Glutamatergic neuron (in vitro differentiated cells): ENCODE results near the gene TLR9. TPM values are rescaled to one million over a fixed set of nuclear protein-coding genes. Genes with fewer than 3 reads are reported as not detected.

Experiments used
- DNase-seq: peaks from one replicate; pipeline ENCODE4 v3.0.0; 2022
- H3K27ac Mint-ChIP-seq: one replicate; pipeline ENCODE4 v1.8.0; 2020; ENCODE audit warnings: mild to moderate bottlenecking, mixed read lengths, inconsistent platforms; ENCODE audit not compliant: unreplicated experiment
- H3K27me3 Mint-ChIP-seq: one replicate; pipeline ENCODE4 v1.8.0; 2020; ENCODE audit warnings: mild to moderate bottlenecking, moderate library complexity, mixed read lengths, inconsistent platforms; ENCODE audit not compliant: unreplicated experiment
- H3K36me3 Mint-ChIP-seq: one replicate; pipeline ENCODE4 v1.8.0; 2020; ENCODE audit warnings: mild to moderate bottlenecking, mixed read lengths, inconsistent platforms; ENCODE audit not compliant: unreplicated experiment
- H3K4me1 Mint-ChIP-seq: one replicate; pipeline ENCODE4 v1.8.0; 2020; ENCODE audit warnings: mild to moderate bottlenecking, low read depth, mixed read lengths, inconsistent platforms; ENCODE audit not compliant: unreplicated experiment
- H3K4me3 Mint-ChIP-seq: one replicate; pipeline ENCODE4 v1.8.0; 2020; ENCODE audit warnings: mild to moderate bottlenecking, mixed read lengths, inconsistent platforms; ENCODE audit not compliant: unreplicated experiment
- H3K9me3 Mint-ChIP-seq: one replicate; pipeline ENCODE4 v1.8.0; 2020; ENCODE audit warnings: mild to moderate bottlenecking, moderate library complexity, mixed read lengths, inconsistent platforms; ENCODE audit not compliant: unreplicated experiment
- total RNA-seq: library from RNA; stranded (reverse); fragmentation: NEBNext Ultra II Directional; extraction: Animal tissue kit (Norgen Biotek cat#: 25700); gene quantifications from one replicate; pipeline ENCODE4 v1.2.1, GENCODE V29; 2021; ENCODE audit not compliant: unreplicated experiment
- TF ChIP-seq, protein P1 (sequence below): fragments of 200-600 bp; sonication (generic); IDR thresholded peaks from one replicate; pipeline ENCODE4 v1.5.0; 2021; ENCODE audit not compliant: partially characterized antibody, unreplicated experiment

Gene TLR9
- total RNA-seq, 1 donor from 2014 or later, result 0.37 TPM

GRCh38 chr3:52221563-52222318, 3.7 kb downstream of the TLR9 start:
- peaks cover 11% of the 10 kb centered on the region for H3K27me3 Mint-ChIP-seq
- H3K9me3 Mint-ChIP-seq, result peaks cover 3% of the 10 kb centered on the region
- TF ChIP-seq, protein P1, sequence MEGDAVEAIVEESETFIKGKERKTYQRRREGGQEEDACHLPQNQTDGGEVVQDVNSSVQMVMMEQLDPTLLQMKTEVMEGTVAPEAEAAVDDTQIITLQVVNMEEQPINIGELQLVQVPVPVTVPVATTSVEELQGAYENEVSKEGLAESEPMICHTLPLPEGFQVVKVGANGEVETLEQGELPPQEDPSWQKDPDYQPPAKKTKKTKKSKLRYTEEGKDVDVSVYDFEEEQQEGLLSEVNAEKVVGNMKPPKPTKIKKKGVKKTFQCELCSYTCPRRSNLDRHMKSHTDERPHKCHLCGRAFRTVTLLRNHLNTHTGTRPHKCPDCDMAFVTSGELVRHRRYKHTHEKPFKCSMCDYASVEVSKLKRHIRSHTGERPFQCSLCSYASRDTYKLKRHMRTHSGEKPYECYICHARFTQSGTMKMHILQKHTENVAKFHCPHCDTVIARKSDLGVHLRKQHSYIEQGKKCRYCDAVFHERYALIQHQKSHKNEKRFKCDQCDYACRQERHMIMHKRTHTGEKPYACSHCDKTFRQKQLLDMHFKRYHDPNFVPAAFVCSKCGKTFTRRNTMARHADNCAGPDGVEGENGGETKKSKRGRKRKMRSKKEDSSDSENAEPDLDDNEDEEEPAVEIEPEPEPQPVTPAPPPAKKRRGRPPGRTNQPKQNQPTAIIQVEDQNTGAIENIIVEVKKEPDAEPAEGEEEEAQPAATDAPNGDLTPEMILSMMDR, result no peak
- no peak for DNase-seq
- peaks cover 4% of the 10 kb centered on the region for H3K4me1 Mint-ChIP-seq
- no peak overlapping the region for H3K27ac Mint-ChIP-seq
- H3K4me3 Mint-ChIP-seq, result no peak overlapping the region
- no peaks in the 10 kb centered on the region for H3K36me3 Mint-ChIP-seq

DNA sequence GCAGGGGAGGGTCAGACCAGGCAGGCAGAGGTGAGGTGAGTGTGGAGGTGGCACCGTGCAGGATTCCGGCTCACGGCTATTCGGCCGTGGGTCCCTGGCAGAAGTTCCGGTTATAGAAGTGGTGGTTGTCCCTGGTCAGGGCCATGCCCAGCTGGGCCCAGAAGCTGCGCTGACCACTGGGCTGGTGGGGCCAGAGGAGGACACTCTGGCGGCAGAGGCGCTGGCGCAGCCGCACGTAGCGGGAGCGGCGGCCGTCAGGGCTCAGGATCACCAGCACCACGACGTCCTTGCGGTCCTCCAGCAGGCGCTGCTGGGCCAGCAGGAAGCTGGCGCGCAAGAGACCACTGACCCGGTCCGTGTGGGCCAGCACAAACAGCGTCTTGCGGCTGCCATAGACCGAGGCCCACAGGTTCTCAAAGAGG, 4.3 kb downstream of the TLR9 start:
- TF ChIP-seq, protein P1, result no peak
- Mint-ChIP-seq H3K27ac (no peak overlapping the region), H3K4me3 (no peak overlapping the region), H3K36me3 (no peaks in the 10 kb centered on the region), H3K9me3 (no peaks in the 10 kb centered on the region), H3K27me3 (peaks cover 8% of the 10 kb centered on the region), H3K4me1 (peaks cover 2% of the 10 kb centered on the region)
- DNase-seq, result no peak

- H3K9me3 Mint-ChIP-seq, result peaks cover 1% of the 10 kb centered on the region
- TF ChIP-seq, protein P1, result peak; percentile 84
Measured at GRCh38 chr3:52220380-52221026, 4.9 kb downstream of the TLR9 start.

DNA sequence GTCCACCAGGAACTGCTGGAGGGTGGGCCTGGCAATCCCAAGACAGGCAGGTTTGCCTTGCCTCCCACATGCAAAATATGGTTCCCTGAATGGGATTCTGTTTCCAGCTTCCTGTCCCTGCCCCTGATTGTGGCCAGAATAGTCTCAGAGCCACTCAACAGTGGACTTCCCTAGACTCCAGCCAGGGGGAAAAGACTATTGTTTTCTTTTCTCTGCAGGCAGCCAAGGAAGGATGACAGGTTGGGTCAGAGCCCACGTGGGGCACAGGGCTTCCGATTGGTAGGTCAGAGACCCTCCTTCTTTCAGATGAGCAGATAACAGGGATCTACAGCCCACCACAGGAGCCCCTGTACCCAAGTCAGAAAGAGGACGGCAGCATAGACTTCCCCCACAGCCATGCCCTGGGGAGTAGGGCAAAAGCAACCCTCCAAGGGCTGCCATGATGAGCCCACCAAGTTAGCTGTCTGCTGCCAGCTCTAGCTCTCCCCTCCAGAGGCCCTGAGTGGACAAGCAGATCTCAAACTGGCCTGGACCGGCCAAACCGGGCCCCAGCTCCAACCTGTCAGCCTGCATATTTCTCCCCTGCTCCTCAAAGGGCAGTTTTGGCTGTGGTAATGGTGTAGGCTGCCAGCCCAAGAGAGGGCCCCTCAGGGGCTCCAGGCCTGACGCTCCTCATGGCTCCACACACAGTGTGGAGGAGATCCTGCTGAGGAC, 6.4 kb downstream of the TLR9 start:
- Mint-ChIP-seq H3K36me3 (peaks cover 4% of the 10 kb centered on the region), H3K9me3 (peaks cover 2% of the 10 kb centered on the region), H3K27me3 (peaks cover 8% of the 10 kb centered on the region), H3K27ac (no peak overlapping the region), H3K4me1 (no peaks in the 10 kb centered on the region), H3K4me3 (no peak overlapping the region)
- DNase-seq, result no peak
- TF ChIP-seq, protein P1, result no peak

More at GRCh38 chr3:52220380-52221026, 4.9 kb downstream of the TLR9 start:
- no peaks in the 10 kb centered on the region for H3K4me1 Mint-ChIP-seq
- H3K36me3 Mint-ChIP-seq, result peaks cover 2% of the 10 kb centered on the region
- peak; percentile 96 for DNase-seq
- peaks cover 8% of the 10 kb centered on the region for H3K27me3 Mint-ChIP-seq
- no peak overlapping the region for H3K4me3 Mint-ChIP-seq
- no peak overlapping the region for H3K27ac Mint-ChIP-seq
